Panc1 (cell line): ENCODE data around the gene DCD.

Experiments used
- CTCF ChIP-seq: fragments of 450-650 bp; IDR thresholded peaks from 2 replicates; pipeline ENCODE4 v1.5.1; 2017; ENCODE audit warnings: mild to moderate bottlenecking
- POLR2AphosphoS5 ChIP-seq: IDR thresholded peaks from 2 replicates; pipeline ENCODE4 v1.6.1; 2012; ENCODE audit warnings: mild to moderate bottlenecking, low read depth, low read length, moderate library complexity
- SIN3A ChIP-seq: IDR thresholded peaks from 2 replicates; pipeline ENCODE4 v1.6.1; 2012; ENCODE audit warnings: low read depth, mild to moderate bottlenecking, low read length, moderate library complexity, borderline replicate concordance; ENCODE audit not compliant: insufficient read depth
- TCF7L2 ChIP-seq: IDR thresholded peaks from 2 replicates; pipeline ENCODE4 v1.6.1; 2011; ENCODE audit warnings: mild to moderate bottlenecking, low read depth, low read length, inconsistent platforms
- TF ChIP-seq, protein P1 (sequence below), 2 experiments: IDR thresholded peaks; 2 replicates each; pipeline ENCODE4 v1.6.1; 2011 to 2012; ENCODE audit warnings: low read depth in 2 of 2, control low read depth in 1 of 2, low read length in 1 of 2, mild to moderate bottlenecking in 1 of 2, moderate library complexity in 1 of 2; ENCODE audit not compliant: insufficient read depth in 1 of 2

DNA sequence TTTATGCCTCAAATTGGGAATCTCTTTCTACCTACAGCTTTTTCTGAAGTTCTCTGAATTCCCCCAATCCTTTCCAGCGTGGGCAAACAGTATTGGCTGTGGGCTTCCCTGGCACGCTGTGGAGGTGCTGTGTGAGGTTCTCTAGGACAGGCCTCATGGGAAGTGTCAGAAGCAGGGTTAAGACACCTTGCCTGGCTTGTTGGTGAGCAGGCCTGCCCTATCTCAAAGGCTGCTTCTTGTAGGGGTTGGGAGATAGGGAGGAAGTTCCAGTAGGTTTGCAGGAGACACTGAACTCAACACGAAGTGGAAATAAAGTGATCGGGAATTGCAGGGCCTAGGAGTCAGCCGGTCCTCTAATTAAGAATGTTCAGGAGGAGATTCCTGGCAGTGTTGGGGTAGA lies 30.0 kb upstream of the DCD start:
- TF ChIP-seq, protein P1, sequence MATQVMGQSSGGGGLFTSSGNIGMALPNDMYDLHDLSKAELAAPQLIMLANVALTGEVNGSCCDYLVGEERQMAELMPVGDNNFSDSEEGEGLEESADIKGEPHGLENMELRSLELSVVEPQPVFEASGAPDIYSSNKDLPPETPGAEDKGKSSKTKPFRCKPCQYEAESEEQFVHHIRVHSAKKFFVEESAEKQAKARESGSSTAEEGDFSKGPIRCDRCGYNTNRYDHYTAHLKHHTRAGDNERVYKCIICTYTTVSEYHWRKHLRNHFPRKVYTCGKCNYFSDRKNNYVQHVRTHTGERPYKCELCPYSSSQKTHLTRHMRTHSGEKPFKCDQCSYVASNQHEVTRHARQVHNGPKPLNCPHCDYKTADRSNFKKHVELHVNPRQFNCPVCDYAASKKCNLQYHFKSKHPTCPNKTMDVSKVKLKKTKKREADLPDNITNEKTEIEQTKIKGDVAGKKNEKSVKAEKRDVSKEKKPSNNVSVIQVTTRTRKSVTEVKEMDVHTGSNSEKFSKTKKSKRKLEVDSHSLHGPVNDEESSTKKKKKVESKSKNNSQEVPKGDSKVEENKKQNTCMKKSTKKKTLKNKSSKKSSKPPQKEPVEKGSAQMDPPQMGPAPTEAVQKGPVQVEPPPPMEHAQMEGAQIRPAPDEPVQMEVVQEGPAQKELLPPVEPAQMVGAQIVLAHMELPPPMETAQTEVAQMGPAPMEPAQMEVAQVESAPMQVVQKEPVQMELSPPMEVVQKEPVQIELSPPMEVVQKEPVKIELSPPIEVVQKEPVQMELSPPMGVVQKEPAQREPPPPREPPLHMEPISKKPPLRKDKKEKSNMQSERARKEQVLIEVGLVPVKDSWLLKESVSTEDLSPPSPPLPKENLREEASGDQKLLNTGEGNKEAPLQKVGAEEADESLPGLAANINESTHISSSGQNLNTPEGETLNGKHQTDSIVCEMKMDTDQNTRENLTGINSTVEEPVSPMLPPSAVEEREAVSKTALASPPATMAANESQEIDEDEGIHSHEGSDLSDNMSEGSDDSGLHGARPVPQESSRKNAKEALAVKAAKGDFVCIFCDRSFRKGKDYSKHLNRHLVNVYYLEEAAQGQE (IDR thresholded peaks at IDR 0.05; ENCODE audit: insufficient read depth in 1 of 2, low read depth in 2 of 2, low read length in 1 of 2), result no peak
- TF ChIP-seq POLR2AphosphoS5, result no peak
- TF ChIP-seq CTCF, result no peak
- TF ChIP-seq TCF7L2, result no peak
- TF ChIP-seq SIN3A, result no peak
